ENCODE data around the gene DTNA.

The DTNA gene

GRCh38 chr18:34773378-34773777, 63.3 kb downstream of the DTNA start:
- no peak for DNase-seq

DNA sequence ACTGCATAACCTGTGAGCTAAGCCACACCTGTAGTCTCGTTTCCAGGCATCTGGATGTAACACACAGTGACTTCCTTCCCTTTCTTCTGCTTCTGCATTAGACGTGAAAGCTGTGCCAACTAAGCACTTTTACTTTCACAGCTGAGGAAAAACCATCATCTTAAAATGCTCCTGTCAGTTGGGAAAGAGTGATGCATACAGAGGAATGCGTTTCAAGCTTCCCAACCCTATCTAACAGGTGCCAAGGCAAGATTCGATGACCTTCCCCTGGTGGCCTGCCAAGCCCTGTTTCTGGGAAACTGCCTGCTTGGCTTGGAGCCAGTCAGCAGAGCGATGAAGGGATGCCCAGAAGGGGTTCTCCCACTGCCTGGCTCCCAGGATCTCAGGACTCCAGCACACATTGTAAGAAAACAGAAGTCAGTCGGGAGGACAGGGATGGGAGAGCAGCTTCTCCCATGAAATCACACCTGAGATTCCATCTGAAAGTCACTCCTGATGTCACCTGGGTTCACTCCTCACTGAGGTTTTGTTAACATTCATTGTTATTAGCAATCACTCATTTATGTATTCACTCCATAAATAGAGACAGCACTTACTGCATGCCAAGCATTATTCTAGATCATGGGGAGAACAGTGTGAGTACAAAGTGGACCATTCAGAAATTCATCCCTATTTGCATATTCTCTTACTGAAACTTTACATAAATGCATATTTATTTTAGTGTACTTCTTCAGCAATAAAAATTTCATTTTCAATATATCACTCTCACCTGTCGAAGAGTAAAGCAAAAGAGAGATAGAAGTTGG, 64.1 kb downstream of the DTNA start:
- DNase-seq, result peak; percentile 78

- no peak for DNase-seq
Measured at GRCh38 chr18:34775461-34775860, 65.4 kb downstream of the DTNA start.

- DNase-seq, result no peak
Measured at GRCh38 chr18:34779112-34779511, 69.0 kb downstream of the DTNA start.

DNA sequence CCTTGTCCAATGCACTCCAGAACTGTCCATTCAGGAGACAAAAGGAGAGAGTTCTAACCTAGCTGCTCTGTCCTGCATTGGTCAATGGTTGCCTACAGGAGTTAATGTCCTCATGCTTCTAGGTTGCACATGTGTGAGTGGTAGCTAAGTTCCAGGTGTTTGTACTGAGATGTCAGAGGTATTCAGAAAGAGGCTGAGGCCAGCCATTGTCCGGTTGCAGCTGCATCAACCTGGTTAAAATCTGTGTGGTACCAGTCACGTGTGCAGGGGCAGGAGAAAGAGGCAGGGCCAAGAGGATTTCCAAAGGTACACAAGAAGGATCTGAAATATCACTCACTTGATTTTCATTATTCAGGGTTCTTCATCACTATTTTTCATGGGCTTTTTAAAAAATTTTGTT, 70.8 kb downstream of the DTNA start:
- no peak for DNase-seq

DNA sequence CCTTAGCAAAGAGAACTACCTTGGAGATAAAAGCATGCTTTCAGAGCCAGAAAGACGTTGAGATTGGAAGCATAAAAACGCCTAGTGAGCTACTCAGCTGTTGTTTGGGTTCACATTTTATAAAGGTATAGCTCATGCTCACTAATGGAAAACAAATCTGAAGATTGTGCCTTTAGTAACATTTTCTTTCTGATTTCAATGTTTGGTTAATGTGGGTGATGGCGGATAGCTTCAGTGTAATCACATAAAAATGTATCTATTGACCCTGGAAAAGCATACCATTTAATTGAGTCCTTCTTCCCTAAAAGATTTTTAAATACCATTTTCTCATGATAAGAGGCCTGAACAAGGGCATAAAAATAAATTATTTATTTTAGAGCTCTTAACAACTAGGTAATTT, 73.4 kb downstream of the DTNA start:
- DNase-seq, result no peak

- DNase-seq, result no peak
Measured at GRCh38 chr18:34786162-34786741, 76.2 kb downstream of the DTNA start.

GRCh38 chr18:34787931-34788532, 77.9 kb downstream of the DTNA start:
- DNase-seq, result peak; percentile 53

DNA sequence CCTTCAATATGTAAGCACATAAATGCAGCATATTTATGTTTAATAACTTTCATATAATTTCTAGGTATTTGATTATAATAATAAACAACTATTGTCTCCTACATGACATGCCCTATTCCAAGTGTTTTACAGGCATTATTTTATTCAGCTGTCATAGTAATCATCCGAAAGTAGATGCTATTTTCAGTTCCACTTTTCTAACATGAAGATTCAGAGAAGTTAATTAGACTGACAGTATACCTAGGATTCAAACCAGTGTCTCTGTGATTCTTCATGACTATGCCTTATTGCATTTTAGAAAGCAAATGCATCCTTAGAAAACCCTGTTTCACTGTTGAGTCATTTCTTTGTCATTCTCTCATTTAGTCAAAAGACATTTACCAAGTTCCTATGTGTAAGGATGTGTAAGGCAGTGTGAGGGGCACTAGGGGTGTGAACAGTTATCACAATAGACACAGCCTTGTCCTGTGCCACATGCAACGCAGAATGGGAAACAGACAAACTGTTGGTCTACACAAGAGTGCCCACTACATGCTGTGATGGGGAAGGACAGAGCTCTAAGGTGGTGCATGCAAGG, 79.8 kb downstream of the DTNA start:
- no peak for DNase-seq

DNA sequence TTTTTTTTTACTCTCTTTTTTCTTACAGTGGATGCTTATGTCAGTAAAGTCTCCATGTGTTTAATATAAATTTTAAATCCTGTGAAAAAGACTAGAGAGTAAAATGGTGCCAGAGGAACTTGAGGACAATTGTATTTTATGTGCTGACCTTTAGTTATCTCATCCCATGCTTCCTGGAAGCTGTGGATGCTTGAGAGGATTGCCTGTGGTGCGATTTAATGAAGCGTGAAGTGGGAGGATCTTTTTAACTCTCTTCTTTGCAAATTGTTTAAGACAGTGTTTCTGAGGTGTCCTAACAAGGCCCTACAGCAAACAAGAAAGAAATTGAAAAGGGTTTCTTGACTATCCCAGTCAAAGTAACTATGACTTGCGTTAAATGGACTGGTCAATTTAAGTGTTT, 84.2 kb downstream of the DTNA start:
- peak; percentile 34 for DNase-seq

GRCh38 chr18:34795070-34795732, 85.1 kb downstream of the DTNA start:
- no peak for DNase-seq

- no peak for DNase-seq
Measured at GRCh38 chr18:34796035-34796657, 86.0 kb downstream of the DTNA start.

DNA sequence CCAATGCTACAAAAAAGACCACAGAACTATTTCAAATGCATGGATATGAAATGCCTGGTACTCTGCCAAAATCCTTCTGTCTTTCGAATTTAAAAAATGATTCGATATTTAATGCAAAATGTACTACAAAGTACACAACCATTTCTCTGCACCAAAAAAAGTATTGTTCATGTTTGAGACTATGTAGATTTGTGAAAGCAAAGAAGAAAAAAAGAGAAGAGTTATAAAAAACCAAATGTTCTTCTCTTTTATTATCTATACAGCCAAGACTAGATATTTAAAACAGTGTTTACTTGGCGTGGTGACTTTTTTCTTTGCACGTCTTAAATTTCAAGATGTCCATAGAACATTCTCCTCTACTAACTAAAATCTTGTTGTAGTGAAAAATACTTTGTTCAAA, 89.2 kb downstream of the DTNA start:
- no peak for DNase-seq

- DNase-seq, result no peak
Measured at GRCh38 chr18:34800381-34800780, 90.3 kb downstream of the DTNA start.

DNA sequence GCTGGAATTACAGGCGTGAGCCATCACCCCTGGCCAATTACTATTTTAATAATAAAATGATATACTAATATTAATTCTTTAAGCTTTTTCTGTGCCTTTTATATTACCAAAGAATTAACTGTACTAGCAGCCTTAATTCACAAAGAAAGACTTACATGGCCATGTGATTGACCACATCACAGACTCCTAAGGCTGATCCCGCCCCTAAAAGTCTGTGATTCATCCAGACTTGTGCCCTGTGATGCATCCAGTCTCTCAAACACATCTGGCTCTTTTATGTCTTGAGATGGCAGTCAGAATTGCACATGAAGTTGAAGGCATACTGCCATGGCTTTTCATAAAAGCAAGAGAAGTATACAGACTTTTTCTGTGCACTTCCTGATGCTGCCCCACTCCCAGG, 91.7 kb downstream of the DTNA start:
- peak; percentile 15 for DNase-seq

GRCh38 chr18:34802959-34803358, 92.9 kb downstream of the DTNA start:
- DNase-seq, result no peak

DNA sequence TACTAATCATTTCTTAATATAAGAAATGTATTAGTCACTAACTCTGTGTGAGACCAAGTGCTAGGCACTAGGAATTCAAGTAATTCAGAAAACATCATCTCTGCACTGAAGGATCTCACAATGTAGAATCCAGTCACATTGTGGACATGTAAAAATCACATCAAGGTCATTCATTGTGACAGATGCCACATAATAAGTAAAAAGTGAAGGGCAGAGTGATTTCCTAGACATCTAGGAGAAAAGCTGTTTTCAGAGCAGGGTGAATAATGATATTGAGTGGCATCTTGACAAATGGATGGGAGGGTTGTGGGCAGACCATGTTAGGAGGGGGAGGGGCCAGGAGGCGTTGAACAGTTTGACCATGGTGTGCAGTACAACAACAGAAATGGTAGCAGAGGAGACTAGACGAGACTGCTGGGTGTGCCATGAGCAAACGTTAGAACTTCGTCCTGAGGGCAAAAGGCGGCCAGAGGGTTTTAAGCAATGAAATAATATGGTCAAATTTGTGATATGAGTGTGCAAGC, 93.8 kb downstream of the DTNA start:
- no peak for DNase-seq

GRCh38 chr18:34805103-34805877, 95.2 kb downstream of the DTNA start:
- DNase-seq, result no peak

DNA sequence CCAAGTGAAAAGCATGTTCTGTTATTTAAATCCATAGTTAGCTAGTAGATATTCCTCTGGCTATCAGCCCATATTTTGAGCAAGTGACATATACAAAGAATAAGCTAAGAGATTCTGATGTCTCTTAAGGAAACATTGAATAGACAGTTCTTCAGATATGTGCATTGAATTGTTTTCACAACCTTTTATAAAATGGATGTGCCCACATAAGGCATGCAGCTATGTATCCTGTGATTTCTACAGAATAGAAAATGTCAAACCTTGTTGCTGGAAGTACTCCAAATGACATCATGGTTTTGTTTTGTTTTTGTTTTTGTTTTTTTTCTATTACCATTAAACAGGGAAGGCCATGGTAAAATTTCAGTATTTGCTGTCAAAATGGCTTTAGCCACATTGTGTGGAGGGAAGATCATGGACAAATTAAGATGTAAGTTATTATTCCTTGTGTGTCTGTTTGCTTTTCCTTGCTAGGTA, 95.8 kb downstream of the DTNA start:
- DNase-seq, result no peak

GRCh38 chr18:34806527-34806926, 96.4 kb downstream of the DTNA start:
- no peak for DNase-seq

DNA sequence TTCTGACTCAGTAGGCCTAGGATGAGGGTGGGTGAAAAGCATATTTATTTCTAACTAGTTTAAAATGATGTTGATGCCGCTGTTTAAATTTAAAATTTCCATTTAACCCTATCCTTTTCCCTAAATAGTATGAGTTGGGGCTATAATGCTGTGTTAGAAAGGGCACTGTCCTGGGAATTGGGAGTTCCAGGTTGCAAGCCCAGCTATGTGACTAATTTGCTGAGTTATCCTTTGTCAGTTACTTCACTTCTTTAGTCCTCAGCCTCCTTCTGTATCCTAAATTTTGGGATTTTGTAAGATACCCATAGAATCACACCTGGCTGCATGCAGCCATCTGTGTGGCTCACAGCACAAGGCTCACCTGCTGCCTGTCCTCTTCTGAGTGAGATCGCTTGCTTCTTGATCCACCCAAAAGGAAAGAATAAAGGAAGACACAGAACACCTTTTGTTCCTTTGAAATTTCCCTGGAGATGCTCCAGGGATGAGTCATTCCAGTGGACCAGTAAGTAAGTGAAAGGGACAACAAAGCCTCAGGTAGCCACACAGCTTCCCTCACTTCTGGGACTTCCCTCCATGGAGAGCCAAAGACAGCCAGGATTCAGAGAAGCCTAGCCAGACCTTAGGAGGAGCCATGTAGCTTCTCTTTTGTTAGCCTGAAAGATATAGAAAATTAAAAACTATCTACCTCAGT, 97.2 kb downstream of the DTNA start:
- peak; percentile 6 for DNase-seq

All from kidney glomerular epithelial cell (primary cell).